Frontal cortex (tissue), 4 donors: ENCODE measurements around the gene PRTN3. TPM values are rescaled to one million over a fixed set of nuclear protein-coding genes. Genes with fewer than 3 reads are reported as not detected.
"Not testable (repeated sequence)": the region's sequence is repeated elsewhere in the genome, so short reads cannot be mapped to it uniquely, and the experiment has no call there.

ENCODE experiments used
- DNase-seq, 2 donors: peaks; one replicate each; pipeline ENCODE4 v3.0.0; 2012; ENCODE audit warnings: low spot score in 2 of 2
- FAIRE-seq: peaks from 2 replicates; lab custom pipeline; 2012; peaks lifted over from hg19 to GRCh38; lab: Jason Lieb, UNC
- total RNA-seq: library from RNA; depleted of rRNA; stranded (reverse); fragments of >200 nt; gene quantifications from one replicate; pipeline ENCODE4 v1.2.3, GENCODE V29; 2014
- donor health status: control.
- donor health status: control.
- donor health status: control.

PRTN3 gene
- total RNA-seq, 1 donor from 2014 or later: 1.2 TPM

DNA sequence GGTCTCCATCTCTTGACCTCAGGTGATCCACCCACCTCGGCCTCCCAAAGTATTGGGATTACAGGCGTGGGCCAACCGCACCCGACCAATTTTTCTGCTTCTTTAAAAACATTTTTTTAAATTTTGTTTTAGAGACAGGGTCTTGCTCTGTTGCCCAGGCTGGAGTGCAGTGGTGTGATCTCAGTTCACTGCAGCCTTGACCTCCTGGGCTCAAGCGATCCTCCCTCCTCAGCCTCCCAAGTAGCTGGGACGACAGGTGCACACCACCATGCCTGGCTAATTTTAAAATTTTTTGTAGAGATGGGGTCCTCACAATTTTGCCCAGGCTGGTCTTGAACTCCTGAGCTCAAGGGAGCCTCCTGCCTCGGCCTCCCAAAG lies 2.0 kb downstream of the PRTN3 start:
- FAIRE-seq, DNase-seq: not testable (repeated sequence)

- DNase-seq: no peak
- FAIRE-seq: no peak
Measured at GRCh38 chr19:843180-843835, 2.5 kb downstream of the PRTN3 start.

- no peak for DNase-seq
- FAIRE-seq: no peak
Measured at GRCh38 chr19:843836-844545, 3.2 kb downstream of the PRTN3 start.

- no peak for FAIRE-seq
Measured at GRCh38 chr19:844546-844971, 3.8 kb downstream of the PRTN3 start.

GRCh38 chr19:845707-846521 lies 5.1 kb downstream of the PRTN3 start:
- FAIRE-seq: no peak
- no peak for DNase-seq

More at GRCh38 chr19:844546-844971, 3.8 kb downstream of the PRTN3 start:
- DNase-seq: no peak

GRCh38 chr19:848386-848921 lies 7.7 kb downstream of the PRTN3 start:
- DNase-seq (no peak), FAIRE-seq (no peak)

- FAIRE-seq: not testable (repeated sequence)
Measured at GRCh38 chr19:849195-849594, 8.4 kb downstream of the PRTN3 start.

GRCh38 chr19:850221-850978 lies 9.6 kb downstream of the PRTN3 start:
- DNase-seq (peak; percentile 70 to 80), FAIRE-seq (no peak)

More at GRCh38 chr19:849195-849594, 8.4 kb downstream of the PRTN3 start:
- DNase-seq: not testable (repeated sequence)

DNA sequence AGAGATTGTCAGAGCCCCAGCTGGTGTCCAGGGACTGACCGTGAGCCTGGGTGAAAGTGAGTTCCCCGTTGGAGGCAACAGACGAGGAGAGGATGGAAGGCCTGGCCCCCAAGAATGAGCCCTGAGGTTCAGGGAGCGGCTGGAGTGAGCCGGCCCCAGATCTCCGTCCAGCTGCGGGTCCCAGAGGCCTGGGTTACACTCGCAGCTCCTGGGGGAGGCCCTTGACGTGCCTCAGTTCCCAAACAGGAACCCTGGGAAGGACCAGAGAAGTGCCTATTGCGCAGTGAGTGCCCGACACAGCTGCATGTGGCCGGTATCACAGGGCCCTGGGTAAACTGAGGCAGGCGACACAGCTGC lies 10.2 kb downstream of the PRTN3 start:
- FAIRE-seq (no peak), DNase-seq (no peak)

GRCh38 chr19:852136-853013 lies 11.6 kb downstream of the PRTN3 start, which contains the start of gene ELANE:
TSS of gene ELANE (plus strand) at chr19:852303. CDS start at chr19:852329, 26 bp downstream.
- FAIRE-seq: no peak

GRCh38 chr19:853014-853585 lies 12.3 kb downstream of the PRTN3 start:
- no peak for FAIRE-seq
- no peak for DNase-seq

More at GRCh38 chr19:852136-853013, 11.6 kb downstream of the PRTN3 start, which contains the start of gene ELANE:
- no peak for DNase-seq

- not testable (repeated sequence) for DNase-seq, FAIRE-seq
Measured at GRCh38 chr19:853614-854220, 12.9 kb downstream of the PRTN3 start.

DNA sequence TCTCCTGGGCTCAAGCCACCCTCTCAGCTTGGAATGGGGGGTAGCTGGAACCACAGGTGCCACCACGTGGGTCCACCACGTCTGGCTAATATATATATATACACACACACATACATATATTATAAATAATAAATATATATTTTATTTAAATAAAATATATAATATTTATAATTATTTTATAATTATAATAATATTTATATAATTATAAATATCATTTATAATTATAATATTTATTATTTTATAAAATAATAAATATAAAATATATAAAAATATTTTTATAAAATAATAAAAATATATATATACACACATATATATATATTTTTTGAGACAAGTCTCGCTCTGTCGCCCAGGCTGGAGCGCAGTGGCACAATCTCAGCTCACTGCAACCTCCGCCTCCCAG lies 13.8 kb downstream of the PRTN3 start:
- DNase-seq (no peak), FAIRE-seq (peak; percentile 72)

- FAIRE-seq (no peak), DNase-seq (no peak)
Measured at GRCh38 chr19:855142-855541, 14.3 kb downstream of the PRTN3 start.

DNA sequence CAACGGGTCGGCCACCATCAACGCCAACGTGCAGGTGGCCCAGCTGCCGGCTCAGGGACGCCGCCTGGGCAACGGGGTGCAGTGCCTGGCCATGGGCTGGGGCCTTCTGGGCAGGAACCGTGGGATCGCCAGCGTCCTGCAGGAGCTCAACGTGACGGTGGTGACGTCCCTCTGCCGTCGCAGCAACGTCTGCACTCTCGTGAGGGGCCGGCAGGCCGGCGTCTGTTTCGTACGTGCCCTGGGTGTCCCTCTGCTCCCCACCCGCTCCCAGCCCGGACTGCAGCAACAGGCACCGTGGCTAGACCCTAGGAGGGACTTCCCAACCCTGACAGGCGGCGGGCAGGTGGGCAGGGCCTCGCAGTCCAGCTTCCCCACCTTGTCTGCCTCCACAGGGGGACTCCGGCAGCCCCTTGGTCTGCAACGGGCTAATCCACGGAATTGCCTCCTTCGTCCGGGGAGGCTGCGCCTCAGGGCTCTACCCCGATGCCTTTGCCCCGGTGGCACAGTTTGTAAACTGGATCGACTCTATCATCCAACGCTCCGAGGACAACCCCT lies 14.8 kb downstream of the PRTN3 start:
- DNase-seq (no peak), FAIRE-seq (no peak)

DNA sequence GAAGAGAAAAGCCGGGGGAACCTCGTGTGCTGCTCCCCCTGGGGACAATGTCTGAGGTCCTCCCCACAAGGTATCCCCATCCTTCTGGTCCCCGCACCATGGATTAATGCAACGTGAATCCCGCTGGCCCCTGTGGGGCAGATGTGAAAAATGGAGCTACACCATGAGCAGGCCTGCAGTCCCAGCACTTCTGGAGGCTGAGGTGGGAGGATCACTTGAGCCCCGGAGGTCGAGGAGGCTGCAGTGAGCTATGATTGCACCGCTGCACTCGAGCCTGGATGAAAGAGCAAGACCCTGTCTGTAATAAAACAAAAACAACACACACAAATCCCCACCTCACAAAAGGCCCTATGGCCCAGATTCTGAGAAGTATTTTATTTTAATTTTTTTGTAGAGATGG lies 17.5 kb downstream of the PRTN3 start:
- DNase-seq (no peak), FAIRE-seq (no peak)
